ENCODE measurements around the gene FBXO15. TPM values are rescaled to one million over a fixed set of nuclear protein-coding genes. Genes with fewer than 3 reads are reported as not detected.

Gene FBXO15, protein sequence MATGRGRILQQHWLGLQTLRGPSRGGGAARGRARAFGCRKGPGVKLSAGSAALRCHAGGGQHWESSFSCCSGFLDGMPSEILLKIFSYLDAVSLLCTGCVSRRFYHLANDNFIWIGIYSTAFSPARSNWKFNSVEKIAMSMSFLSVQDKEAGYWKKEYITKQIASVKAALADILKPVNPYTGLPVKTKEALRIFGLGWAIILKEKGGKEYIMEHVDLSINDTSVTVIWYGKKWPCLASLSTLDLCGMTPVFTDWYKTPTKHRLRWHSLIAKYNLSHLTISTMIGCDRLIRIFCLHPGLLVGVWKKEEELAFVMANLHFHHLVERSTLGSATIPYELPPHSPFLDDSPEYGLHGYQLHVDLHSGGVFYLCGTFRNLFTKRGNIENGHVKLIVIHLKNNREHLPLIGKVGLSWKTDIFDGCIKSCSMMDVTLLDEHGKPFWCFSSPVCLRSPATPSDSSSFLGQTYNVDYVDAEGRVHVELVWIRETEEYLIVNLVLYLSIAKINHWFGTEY
- total RNA-seq: 0.81 TPM
- long read RNA-seq, partial matches to known transcripts: 0 of 1 reads
- long read RNA-seq, other reads (novel, unspliced or antisense): 1 of 1 reads

DNA sequence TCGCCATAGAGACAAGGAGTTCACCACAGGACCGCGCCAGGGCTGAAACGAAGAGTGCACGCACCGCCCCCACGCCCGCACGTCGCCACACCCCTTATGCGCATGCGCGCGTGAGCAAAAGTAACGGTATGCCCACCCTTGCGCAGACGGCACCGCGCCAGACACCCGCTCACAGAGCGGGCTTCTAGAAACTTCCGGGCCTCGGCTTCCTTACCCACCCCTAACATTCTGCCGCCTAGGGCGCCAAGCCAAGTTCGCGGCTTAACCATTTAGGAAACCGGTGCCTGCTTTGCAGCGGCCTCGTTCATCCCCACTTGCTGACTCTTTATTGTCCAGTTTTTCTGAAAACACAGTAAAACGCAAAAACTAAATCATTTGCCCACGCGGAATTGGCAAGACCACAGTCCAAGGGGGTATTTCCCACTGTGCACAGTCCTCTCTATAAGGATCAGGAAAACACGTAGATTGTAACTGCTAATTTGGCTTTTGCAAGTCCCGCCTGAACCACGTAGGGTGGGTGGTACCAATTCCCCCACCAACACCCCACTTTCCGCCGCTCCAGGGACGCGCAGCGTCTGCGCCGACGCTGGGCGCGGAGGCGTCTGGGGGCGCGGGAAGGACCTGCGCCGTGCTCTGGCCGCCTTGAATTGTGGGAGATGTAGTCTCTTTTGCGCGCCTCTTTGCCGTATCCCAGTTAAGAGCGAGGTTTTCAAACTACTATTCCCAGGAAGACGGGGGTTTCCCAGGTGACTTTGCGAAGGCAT is at the start of gene FBXO15, which contains the start of gene TIMM21:
FBXO15 (minus strand) TSS at position 56 of the 764 bp plus-strand sequence; CDS start at position 7, 49 bp downstream.
TIMM21 (plus strand) TSS at position 745 of the 764 bp plus-strand sequence. CDS start 286 bp downstream, outside the sequence.
- DNase-seq (peak; percentile 98), ATAC-seq (peak; percentile 97)
- Histone ChIP-seq H3K4me3 (peak within 1 kb of the TSS; percentile 75), H3K4me1 (peaks cover 20% of the 10 kb centered on the region), H3K36me3 (no peaks in the 10 kb centered on the region), H3K9me3 (no peaks in the 10 kb centered on the region), H3K27ac (peak within 1 kb of the TSS; percentile 90), H3K27me3 (no peaks in the 10 kb centered on the region)
- TF ChIP-seq, protein P1, sequence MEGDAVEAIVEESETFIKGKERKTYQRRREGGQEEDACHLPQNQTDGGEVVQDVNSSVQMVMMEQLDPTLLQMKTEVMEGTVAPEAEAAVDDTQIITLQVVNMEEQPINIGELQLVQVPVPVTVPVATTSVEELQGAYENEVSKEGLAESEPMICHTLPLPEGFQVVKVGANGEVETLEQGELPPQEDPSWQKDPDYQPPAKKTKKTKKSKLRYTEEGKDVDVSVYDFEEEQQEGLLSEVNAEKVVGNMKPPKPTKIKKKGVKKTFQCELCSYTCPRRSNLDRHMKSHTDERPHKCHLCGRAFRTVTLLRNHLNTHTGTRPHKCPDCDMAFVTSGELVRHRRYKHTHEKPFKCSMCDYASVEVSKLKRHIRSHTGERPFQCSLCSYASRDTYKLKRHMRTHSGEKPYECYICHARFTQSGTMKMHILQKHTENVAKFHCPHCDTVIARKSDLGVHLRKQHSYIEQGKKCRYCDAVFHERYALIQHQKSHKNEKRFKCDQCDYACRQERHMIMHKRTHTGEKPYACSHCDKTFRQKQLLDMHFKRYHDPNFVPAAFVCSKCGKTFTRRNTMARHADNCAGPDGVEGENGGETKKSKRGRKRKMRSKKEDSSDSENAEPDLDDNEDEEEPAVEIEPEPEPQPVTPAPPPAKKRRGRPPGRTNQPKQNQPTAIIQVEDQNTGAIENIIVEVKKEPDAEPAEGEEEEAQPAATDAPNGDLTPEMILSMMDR (IDR thresholded peaks at IDR 0.05): no peak
- intact Hi-C loops (cut with DNase I): no loop called here

DNA sequence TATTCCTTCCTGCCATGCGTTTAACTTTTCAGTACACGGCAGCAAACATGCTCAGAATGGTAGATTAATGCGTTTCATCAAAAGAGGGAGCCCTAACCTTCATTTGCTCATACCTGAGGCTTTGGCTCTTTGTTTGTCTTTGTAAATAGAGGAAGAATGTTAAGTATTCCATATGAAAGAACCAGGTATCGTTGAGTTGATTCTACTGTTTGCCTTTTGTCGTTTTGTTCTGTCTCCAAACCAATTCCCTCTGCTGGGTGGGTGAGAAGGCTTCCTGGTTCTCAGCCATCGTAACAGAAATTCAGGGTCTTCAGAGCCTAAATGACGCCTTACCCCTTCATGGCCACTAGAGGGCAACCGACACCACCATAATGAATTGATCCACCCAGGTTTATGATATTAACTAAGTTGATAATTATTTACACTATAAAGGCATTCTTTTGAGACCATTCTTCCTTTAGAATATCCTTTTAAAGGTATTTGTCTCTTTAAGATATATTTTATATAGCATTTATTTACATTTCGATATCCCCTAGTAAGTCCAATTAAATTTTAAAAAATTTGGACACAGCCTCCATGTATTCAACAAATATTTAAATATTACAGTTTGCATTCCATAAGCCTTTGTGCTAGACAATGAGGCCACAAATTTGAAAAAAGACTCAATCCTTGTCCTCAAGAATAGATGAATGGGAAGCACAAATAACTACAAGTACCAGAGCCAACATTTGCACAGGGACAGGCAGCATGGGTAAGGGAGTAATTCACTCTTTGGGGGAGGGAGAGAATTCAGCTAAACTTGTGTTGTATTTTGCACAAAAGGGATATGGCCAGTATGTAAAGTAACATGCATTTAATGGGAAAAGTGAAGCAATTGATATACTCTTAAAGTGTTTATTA is 48.8 kb upstream of the FBXO15 start:
- no peaks in the 10 kb centered on the region for H3K36me3 ChIP-seq
- H3K27ac ChIP-seq: peak overlapping the region; percentile 73
- DNase-seq (no peak), ATAC-seq (peak; percentile 81)
- intact Hi-C loops (cut with DNase I): loop anchor here (5.0 kb wide), 1 partner anchor 146 kb away; no protein-coding TSS in a partner anchor
- no peaks in the 10 kb centered on the region for H3K4me1 ChIP-seq
- TF ChIP-seq, protein P1 (IDR thresholded peaks at IDR 0.05): peak; percentile 94
- peaks cover 5% of the 10 kb centered on the region for H3K27me3 ChIP-seq
- no peaks in the 10 kb centered on the region for H3K9me3 ChIP-seq
- H3K4me3 ChIP-seq: peak overlapping the region; percentile 24

DNA sequence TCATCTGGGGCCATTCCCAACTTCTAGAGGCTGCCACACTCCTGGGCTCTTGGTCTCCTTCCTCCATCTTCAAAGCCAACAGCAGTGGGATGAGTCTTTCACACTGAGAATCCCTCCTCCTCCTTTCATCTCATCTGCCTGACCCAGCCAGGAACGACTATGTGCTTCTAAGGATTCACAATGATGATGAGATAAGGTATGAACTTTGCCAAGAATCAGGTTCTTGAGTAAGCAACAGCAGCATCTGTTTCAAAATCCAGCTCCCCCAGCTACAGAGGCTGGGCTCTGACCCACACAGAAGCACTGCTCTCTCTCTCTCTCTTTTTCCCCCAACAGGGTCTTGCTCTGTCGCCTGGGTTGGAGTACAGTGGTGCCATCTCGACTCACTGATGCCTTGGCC is 47.1 kb upstream of the FBXO15 start:
- Histone ChIP-seq H3K4me1 (no peaks in the 10 kb centered on the region), H3K4me3 (no peak overlapping the region), H3K36me3 (no peaks in the 10 kb centered on the region), H3K9me3 (no peaks in the 10 kb centered on the region), H3K27me3 (peaks cover 5% of the 10 kb centered on the region), H3K27ac (no peak overlapping the region)
- TF ChIP-seq, protein P1 (IDR thresholded peaks at IDR 0.05): no peak
- intact Hi-C loops (cut with DNase I): loop anchor here (5.0 kb wide), 1 partner anchor 148 kb away; no protein-coding TSS in a partner anchor
- ATAC-seq (no peak), DNase-seq (no peak)

DNA sequence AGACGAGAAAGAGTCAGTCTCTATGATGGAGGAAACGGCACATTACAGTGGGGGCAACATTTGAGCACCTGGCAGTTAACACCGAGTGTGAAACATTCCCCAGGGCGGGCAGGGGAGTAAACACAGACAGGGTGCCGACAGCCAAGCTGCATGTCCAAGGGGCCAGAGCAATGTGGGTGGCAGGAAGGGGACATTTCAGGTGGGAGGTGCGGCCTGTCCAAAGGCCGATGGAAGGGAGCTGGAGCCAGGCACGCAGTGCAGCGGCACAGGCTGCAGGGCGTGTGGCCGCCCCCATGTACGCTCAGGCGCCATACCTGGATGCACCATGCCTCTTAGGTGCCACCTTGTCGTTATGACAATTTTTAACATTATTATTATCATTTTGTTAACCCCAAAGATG is 43.9 kb upstream of the FBXO15 start:
- no peaks in the 10 kb centered on the region for H3K36me3 ChIP-seq
- intact Hi-C loops (cut with DNase I): no loop called here
- H3K4me3 ChIP-seq: no peak overlapping the region
- H3K27ac ChIP-seq: no peak overlapping the region
- ATAC-seq (no peak), DNase-seq (no peak)
- no peaks in the 10 kb centered on the region for H3K9me3 ChIP-seq
- H3K4me1 ChIP-seq: no peaks in the 10 kb centered on the region
- TF ChIP-seq, protein P1 (IDR thresholded peaks at IDR 0.05): no peak
- peaks cover 11% of the 10 kb centered on the region for H3K27me3 ChIP-seq

DNA sequence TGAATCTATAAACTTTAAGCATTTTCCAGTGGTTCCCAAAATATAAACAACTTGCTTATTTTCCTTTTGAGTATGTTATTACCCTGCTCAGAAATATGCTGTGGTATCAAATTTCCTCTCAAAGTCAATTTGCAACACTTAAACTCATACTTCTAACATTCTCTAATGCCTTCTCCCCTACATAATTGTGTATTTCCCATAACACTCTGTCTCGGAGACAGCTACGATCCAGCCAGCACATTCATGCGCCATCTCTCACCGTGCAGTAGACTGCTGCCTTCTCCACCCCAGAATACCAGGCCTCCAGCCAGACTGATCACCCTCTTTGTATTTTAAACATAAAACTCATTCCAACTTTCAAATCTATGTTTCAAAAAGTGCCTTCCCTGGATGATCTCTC is 42.5 kb upstream of the FBXO15 start:
- intact Hi-C loops (cut with DNase I): no loop called here

More for the DNA sequence above, 42.5 kb upstream of the FBXO15 start:
- Histone ChIP-seq H3K36me3 (no peaks in the 10 kb centered on the region), H3K27me3 (peaks cover 15% of the 10 kb centered on the region), H3K4me1 (no peaks in the 10 kb centered on the region), H3K27ac (no peak overlapping the region), H3K4me3 (no peak overlapping the region), H3K9me3 (no peaks in the 10 kb centered on the region)
- ATAC-seq (peak; percentile 46), DNase-seq (no peak)
- TF ChIP-seq, protein P1 (IDR thresholded peaks at IDR 0.05): no peak

Measured in upper lobe of right lung (tissue), 1 donor.